ENCODE data around the gene CERS6. TPM values are rescaled to one million over a fixed set of nuclear protein-coding genes. Genes with fewer than 3 reads are reported as not detected.

The CERS6 gene
- total and polyA plus RNA-seq, 10 of the 15 experiments (the other 5 are each of a cell fraction or from before 2014, with no cell fraction given): 1.3 to 20.4 (median 14.1) TPM

- H3K79me2 ChIP-seq (ENCODE audit: control insufficient read depth, insufficient read depth, low read length): no peaks in the 10 kb centered on the region
- no peaks in the 10 kb centered on the region; the same call in 2 of the 3 replicates for H3K9me3 ChIP-seq (replicated peaks; ENCODE audit: control insufficient read depth, insufficient read depth, low read length)
- in situ Hi-C loops (cut with MboI): no loop called here
- FAIRE-seq: no peak
- 25% methylated on average over 7 of the region's 7 CpGs for WGBS (ENCODE audit: insufficient coverage, insufficient replicate concordance, low lambda C conversion rate, missing lambda C conversion rate)
- intact Hi-C loops (cut with micrococcal nuclease; ENCODE audit: unreplicated experiment): no loop called here
- no peak overlapping the region for H3K27ac ChIP-seq (ENCODE audit: control insufficient read depth, insufficient read depth)
- H4K20me1 ChIP-seq (ENCODE audit: control insufficient read depth, insufficient read depth): no peaks in the 10 kb centered on the region
- no peak overlapping the region for H3K4me3 ChIP-seq
- ChIA-PET POLR2A (no interaction called here), RAD21 (ENCODE audit: unreplicated experiment) (no interaction called here), SMC1A (ENCODE audit: uncharacterized antibody, unreplicated experiment) (no interaction called here), CTCF (interaction anchor here (0.9 kb wide), 1 partner anchor 18 kb away, joined by 3 read pairs; no protein-coding TSS in a partner anchor)
- TF ChIP-seq RFX5 (IDR thresholded peaks at IDR 0.05; ENCODE audit: low read depth, low read length) (no peak), NR2C1 (IDR thresholded peaks at IDR 0.05) (no peak), EP300 (IDR thresholded peaks at IDR 0.05; ENCODE audit: borderline replicate concordance in 1 of 2, control insufficient read depth in 1 of 2, low read depth in 2 of 2, low read length in 2 of 2) (no peak), RAD51 (IDR thresholded peaks at IDR 0.05) (no peak), MEF2B (IDR thresholded peaks at IDR 0.05; ENCODE audit: partially characterized antibody, poor library complexity, severe bottlenecking) (no peak)
- ATAC-seq: no peak
- no peaks in the 10 kb centered on the region for H3K27me3 ChIP-seq (replicated peaks in 1 of 2; ENCODE audit: control insufficient read depth in 2 of 2, insufficient read depth in 2 of 2, low read length in 1 of 2)
- H3K9ac ChIP-seq (ENCODE audit: control insufficient read depth, insufficient read depth, low read length): no peak overlapping the region
- H3K36me3 ChIP-seq (ENCODE audit: control insufficient read depth in 2 of 2, insufficient read depth in 2 of 2, low read length in 1 of 2): no peaks in the 10 kb centered on the region
- no peak overlapping the region for H3K4me2 ChIP-seq (ENCODE audit: control insufficient read depth, insufficient read depth)
- H3K4me1 ChIP-seq (ENCODE audit: control insufficient read depth, insufficient read depth, low read length): no peaks in the 10 kb centered on the region
- no peak for DNase-seq (ENCODE audit: low read depth, low spot score)
- no peak overlapping the region for H2AFZ ChIP-seq (ENCODE audit: control insufficient read depth, low read depth, low read length)
- BruUV-seq (replicated peaks): no TSS peak
Measured at GRCh38 chr2:168789776-168790175, 333.7 kb downstream of the CERS6 start.

- ATAC-seq (no peak), DNase-seq (ENCODE audit: low read depth, low spot score) (no peak), FAIRE-seq (no peak)
- ChIA-PET POLR2A (no interaction called here), CTCF (interaction anchor here (0.9 kb wide), 1 partner anchor 19 kb away, joined by 3 read pairs; no protein-coding TSS in a partner anchor), RAD21 (ENCODE audit: unreplicated experiment) (no interaction called here), SMC1A (ENCODE audit: uncharacterized antibody, unreplicated experiment) (no interaction called here)
- no peaks in the 10 kb centered on the region for H3K4me1 ChIP-seq (ENCODE audit: control insufficient read depth, insufficient read depth, low read length)
- H3K27ac ChIP-seq (ENCODE audit: control insufficient read depth, insufficient read depth): no peak overlapping the region
- no peak overlapping the region for H3K9ac ChIP-seq (ENCODE audit: control insufficient read depth, insufficient read depth, low read length)
- H4K20me1 ChIP-seq (ENCODE audit: control insufficient read depth, insufficient read depth): no peaks in the 10 kb centered on the region
- no peaks in the 10 kb centered on the region; the same call in 2 of the 3 replicates for H3K9me3 ChIP-seq (replicated peaks; ENCODE audit: control insufficient read depth, insufficient read depth, low read length)
- in situ Hi-C loops (cut with MboI) (no loop called here), intact Hi-C loops (cut with micrococcal nuclease; ENCODE audit: unreplicated experiment) (no loop called here)
- TF ChIP-seq HDAC6 (IDR thresholded peaks at IDR 0.05; ENCODE audit: unreplicated experiment) (no peak), NR2C2 (IDR thresholded peaks at IDR 0.05; ENCODE audit: borderline replicate concordance, control insufficient read depth, insufficient read length, low read depth) (no peak), KDM1A (IDR thresholded peaks at IDR 0.05; ENCODE audit: borderline replicate concordance) (no peak), MYB (IDR thresholded peaks at IDR 0.05; ENCODE audit: borderline replicate concordance, low read depth, low read length) (no peak), PAX8 (IDR thresholded peaks at IDR 0.05) (no peak), BCL3 (IDR thresholded peaks at IDR 0.05; ENCODE audit: borderline replicate concordance, insufficient read depth, low read depth, low read length, poor library complexity, severe bottlenecking) (no peak)
- no peaks in the 10 kb centered on the region for H3K27me3 ChIP-seq (replicated peaks in 1 of 2; ENCODE audit: control insufficient read depth in 2 of 2, insufficient read depth in 2 of 2, low read length in 1 of 2)
- BruUV-seq (replicated peaks): no TSS peak
- no peak overlapping the region for H2AFZ ChIP-seq (ENCODE audit: control insufficient read depth, low read depth, low read length)
- no peak overlapping the region for H3K4me3 ChIP-seq
- H3K4me2 ChIP-seq (ENCODE audit: control insufficient read depth, insufficient read depth): no peak overlapping the region
- WGBS (ENCODE audit: insufficient coverage, insufficient replicate concordance, low lambda C conversion rate, missing lambda C conversion rate): 60% methylated on average over 5 of the region's 5 CpGs
- H3K79me2 ChIP-seq (ENCODE audit: control insufficient read depth, insufficient read depth, low read length): no peaks in the 10 kb centered on the region
- no peaks in the 10 kb centered on the region for H3K36me3 ChIP-seq (ENCODE audit: control insufficient read depth in 2 of 2, insufficient read depth in 2 of 2, low read length in 1 of 2)
Measured at GRCh38 chr2:168790226-168790902, 334.3 kb downstream of the CERS6 start.

Measured in GM12878 (cell line).